Body of pancreas (tissue), 4 donors: ENCODE measurements around the gene CCDC102B.

Source experiments
- POLR2A ChIP-seq, 3 donors: fragments of 450-650 bp; IDR thresholded peaks; one replicate each; pipeline ENCODE4 v1.6.1; 2016; ENCODE audit warnings: antibody characterized with exemption in 3 of 3, mild to moderate bottlenecking in 2 of 3
- TF ChIP-seq, protein P1 (sequence below), 7 experiments: fragments of 450-650 bp in 4 of 7; fragments of 200-600 bp in 3 of 7; sonication (generic) in 3 of 7; IDR thresholded peaks; one replicate each; pipeline ENCODE4 v1.5.1; 2016 to 2019; ENCODE audit warnings: antibody characterized with exemption in 7 of 7

DNA sequence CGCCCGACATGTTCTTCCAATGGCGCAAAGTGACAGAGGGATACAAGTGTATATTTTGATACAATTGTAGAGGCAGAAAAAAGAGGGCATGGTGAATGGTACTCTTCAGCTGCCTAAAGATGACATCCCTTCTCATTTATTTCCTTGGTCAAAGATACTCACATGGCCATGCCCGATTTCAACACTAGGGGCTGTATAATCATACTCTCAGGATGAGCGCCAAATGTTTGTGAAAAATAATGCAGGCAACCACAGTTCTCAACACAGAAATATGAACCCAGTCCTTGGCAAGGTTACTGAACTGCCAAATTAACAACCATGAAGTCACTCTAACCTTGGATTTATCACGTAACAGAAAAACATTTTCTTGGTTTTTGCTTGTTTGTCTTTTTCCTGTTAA is 204.4 kb downstream of the CCDC102B start:
- TF ChIP-seq, protein P1, sequence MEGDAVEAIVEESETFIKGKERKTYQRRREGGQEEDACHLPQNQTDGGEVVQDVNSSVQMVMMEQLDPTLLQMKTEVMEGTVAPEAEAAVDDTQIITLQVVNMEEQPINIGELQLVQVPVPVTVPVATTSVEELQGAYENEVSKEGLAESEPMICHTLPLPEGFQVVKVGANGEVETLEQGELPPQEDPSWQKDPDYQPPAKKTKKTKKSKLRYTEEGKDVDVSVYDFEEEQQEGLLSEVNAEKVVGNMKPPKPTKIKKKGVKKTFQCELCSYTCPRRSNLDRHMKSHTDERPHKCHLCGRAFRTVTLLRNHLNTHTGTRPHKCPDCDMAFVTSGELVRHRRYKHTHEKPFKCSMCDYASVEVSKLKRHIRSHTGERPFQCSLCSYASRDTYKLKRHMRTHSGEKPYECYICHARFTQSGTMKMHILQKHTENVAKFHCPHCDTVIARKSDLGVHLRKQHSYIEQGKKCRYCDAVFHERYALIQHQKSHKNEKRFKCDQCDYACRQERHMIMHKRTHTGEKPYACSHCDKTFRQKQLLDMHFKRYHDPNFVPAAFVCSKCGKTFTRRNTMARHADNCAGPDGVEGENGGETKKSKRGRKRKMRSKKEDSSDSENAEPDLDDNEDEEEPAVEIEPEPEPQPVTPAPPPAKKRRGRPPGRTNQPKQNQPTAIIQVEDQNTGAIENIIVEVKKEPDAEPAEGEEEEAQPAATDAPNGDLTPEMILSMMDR (IDR thresholded peaks at IDR 0.05) = no peak
- no peak for TF ChIP-seq POLR2A (IDR thresholded peaks at IDR 0.05)
